Adrenal gland (tissue), 5 donors: ENCODE data around the gene KRT78.

Experiments used
- POLR2A ChIP-seq, 2 donors: fragments of 450-650 bp; IDR thresholded peaks; one replicate each; pipeline ENCODE4 v1.6.1; 2017; ENCODE audit warnings: antibody characterized with exemption in 2 of 2, mild to moderate bottlenecking in 2 of 2, moderate library complexity in 1 of 2
- TF ChIP-seq, protein P1 (sequence below), 6 experiments: fragments of 450-650 bp in 4 of 6; fragments of 200-600 bp in 2 of 6; sonication (generic) in 1 of 6; IDR thresholded peaks; 1 replicate in 5 of 6; 2 replicates in 1 of 6; pipeline versions ENCODE4 v1.5.1 to v1.8.0; 2016 to 2021; ENCODE audit warnings: antibody characterized with exemption in 6 of 6, mild to moderate bottlenecking in 2 of 6, moderate library complexity in 1 of 6
- donor health status: DM: no; HTN: no; CAD: no.

DNA sequence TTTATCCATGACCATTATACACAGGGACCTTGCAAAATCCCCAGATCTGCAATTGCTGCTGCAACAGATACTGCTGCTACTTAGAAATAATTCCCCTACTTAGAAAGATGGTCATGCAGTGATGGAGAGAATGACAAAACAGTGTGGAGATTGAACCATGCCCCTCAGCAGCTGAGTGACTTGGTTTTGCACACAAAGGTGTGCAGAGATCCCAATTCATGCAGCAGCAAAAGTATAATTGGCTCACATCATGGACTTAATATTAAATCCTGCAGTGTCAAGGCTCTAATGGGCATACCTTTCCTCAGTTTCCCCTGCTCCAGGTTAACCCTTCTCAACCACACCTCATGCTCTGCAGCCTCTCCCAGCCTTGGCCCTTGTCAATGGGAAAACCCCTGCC lies 3.0 kb upstream of the KRT78 start:
- no peak for TF ChIP-seq POLR2A (IDR thresholded peaks at IDR 0.05)
- TF ChIP-seq, protein P1, sequence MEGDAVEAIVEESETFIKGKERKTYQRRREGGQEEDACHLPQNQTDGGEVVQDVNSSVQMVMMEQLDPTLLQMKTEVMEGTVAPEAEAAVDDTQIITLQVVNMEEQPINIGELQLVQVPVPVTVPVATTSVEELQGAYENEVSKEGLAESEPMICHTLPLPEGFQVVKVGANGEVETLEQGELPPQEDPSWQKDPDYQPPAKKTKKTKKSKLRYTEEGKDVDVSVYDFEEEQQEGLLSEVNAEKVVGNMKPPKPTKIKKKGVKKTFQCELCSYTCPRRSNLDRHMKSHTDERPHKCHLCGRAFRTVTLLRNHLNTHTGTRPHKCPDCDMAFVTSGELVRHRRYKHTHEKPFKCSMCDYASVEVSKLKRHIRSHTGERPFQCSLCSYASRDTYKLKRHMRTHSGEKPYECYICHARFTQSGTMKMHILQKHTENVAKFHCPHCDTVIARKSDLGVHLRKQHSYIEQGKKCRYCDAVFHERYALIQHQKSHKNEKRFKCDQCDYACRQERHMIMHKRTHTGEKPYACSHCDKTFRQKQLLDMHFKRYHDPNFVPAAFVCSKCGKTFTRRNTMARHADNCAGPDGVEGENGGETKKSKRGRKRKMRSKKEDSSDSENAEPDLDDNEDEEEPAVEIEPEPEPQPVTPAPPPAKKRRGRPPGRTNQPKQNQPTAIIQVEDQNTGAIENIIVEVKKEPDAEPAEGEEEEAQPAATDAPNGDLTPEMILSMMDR (IDR thresholded peaks at IDR 0.05): no peak
